Epithelial cell of prostate (primary cell): ENCODE results near the gene ZNF302.
"Not testable (repeated sequence)": the region's sequence is repeated elsewhere in the genome, so short reads cannot be mapped to it uniquely, and the experiment has no call there.

ENCODE experiments used
- DNase-seq: peaks from one replicate; pipeline ENCODE4 v3.0.0-alpha.2; 2011; ENCODE audit warnings: low read depth, low spot score
- H3K27ac ChIP-seq: fragments of 450-650 bp; 2 replicates; pipeline ENCODE4 v1.5.1; 2017; ENCODE audit warnings: mild to moderate bottlenecking

The ZNF302 gene

DNA sequence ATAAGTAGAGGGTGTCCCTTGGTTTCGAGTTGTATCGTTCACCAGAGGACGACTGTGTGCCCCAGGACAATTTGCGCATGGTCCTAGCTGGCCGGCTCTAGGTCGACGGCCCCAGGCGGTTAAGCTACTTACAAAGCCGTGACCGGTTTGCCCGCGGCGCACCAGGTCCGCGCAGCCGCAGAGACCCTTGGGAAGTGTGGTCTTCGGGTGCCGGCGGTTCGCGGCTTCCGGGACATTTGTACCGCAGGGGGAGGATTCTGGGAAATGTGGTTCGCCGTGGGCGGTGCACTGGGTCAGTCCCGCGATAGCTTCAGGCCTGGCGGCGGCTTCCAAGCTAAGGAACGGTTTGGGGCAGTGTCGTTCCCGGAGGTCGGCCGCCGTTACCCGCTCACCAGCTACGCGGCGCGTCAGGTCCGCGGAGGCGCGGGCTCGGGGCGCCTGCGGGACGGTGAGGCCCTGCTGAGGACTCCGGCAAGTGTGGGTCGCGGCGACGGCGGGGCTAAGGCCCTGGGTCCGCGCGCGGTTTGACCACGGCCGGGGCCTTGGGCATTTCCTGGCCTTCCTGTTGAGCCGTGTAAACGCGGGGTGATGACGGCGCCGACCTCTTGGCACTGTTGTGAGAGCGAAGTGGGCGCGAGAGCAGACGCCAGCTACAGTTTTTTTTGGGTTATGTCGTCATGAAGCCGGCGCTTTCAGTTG, at the start of gene ZNF302:
Gene ZNF302 (plus strand): TSS at position 293 of the 699 bp plus-strand sequence. CDS start 1,127 bp downstream, outside the sequence.
- peak within 1 kb of the TSS; percentile 86 for H3K27ac ChIP-seq
- peak; percentile 81 for DNase-seq

DNA sequence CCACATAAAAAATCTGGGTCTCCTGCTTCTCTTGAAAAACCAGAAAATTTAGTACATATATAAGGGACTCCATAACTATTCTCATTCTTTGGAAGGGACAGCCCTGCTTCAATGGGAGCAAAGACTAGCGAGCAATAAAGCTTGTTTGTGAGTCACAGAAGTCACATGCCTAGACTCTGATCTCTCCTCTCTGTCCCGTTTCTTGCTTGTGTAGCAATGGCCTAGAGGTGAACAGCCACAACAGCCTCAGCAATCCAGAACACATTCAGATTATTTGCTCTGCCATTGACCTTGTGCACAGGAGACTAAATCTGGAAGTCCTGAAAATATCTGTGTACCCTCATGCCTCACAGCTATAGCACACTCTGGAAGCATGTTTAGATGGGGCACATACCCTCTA, 43.7 kb upstream of the ZNF302 start:
- DNase-seq, result no peak
- H3K27ac ChIP-seq, result no peak overlapping the region

DNA sequence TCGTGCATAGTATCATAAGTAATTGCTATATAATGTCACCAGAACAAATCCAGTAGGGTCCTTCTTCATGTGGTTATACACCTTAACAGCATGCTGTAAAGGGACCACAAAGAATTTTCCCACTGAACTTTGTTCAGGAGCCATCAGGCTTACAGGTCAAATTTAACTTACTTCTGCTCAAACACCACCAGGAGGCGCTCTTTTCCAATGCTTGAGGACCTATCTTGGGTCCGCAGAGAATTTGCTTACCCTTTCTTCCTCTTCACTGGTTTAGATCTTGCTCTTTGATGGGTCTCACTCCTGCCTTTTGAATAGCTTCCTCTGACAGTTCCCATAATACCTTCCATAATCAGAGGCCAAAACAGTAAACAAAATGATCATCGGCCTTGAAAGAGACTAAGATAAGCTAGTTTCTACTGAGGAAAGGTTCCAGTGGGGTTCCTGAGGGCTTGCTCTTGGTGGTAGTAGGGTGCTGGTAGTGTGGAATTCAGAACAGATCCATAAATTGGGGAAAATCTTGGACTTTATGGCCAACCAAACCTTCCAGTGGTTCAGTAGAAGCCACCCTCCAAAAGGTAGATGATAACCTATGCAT, 37.9 kb upstream of the ZNF302 start:
- DNase-seq, result peak; percentile 8
- no peak overlapping the region for H3K27ac ChIP-seq

DNA sequence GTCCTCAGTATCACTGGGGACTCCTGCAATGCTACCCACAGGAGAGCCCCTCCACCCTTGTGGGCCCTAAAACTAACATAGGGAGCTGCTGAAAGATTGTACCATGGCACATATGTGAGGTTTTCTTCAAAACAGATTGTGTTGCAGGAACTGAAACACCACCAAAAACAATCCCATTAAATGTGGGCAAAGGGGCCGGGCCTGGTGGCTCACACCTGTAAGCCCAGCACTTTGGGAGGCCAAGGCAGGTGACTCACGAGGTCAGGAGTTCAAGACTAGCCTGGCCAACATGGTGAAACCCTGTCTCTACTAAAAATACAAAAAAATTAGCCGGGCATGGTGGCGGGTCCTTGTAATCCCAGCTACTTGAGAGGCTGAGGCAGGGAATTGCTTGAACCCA, 35.2 kb upstream of the ZNF302 start:
- H3K27ac ChIP-seq, result no peak overlapping the region
- no peak for DNase-seq

DNA sequence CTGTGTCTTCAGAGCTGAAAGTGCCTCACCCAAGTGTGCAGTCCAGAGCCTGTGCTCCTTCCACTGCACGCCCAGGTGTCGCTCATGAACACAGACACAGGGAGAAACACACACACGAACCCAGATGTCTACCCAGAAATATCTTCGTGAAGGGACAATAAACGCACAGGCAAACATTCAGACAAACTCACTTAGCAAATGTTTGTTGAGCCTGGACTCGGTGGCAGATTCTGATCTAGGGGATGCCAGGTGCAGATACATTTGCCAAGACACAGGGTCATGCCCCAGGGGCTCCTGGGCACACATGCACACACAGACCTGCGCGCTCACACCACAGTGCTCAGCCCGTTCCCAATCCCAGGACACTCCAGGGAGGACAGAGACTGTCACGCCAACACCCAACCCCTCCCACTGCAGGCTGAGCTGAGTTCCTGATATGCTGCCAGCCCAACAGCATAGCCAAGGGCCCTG, 32.5 kb upstream of the ZNF302 start:
- no peak overlapping the region for H3K27ac ChIP-seq

DNA sequence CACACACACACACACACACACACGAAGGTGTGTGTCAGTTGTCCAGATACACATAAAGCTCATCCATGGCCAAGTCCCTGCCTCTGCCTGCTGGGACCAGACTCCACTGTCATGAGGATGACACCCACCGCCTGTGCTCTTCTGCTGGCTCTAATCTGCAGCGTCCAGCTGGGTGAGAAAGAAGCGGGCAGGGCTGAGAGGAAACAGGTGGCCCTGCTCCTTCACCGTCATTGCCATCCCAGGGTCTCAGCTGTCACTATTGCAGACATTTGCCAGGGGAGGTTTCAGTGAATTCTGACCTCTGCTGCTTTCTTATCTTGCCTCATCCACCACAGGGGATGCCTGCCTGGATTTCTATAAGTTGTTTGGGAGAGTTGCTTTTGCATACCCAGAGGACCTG, 31.9 kb upstream of the ZNF302 start:
- no peak overlapping the region for H3K27ac ChIP-seq
- no peak for DNase-seq

More for the DNA sequence above, 32.5 kb upstream of the ZNF302 start:
- no peak for DNase-seq

DNA sequence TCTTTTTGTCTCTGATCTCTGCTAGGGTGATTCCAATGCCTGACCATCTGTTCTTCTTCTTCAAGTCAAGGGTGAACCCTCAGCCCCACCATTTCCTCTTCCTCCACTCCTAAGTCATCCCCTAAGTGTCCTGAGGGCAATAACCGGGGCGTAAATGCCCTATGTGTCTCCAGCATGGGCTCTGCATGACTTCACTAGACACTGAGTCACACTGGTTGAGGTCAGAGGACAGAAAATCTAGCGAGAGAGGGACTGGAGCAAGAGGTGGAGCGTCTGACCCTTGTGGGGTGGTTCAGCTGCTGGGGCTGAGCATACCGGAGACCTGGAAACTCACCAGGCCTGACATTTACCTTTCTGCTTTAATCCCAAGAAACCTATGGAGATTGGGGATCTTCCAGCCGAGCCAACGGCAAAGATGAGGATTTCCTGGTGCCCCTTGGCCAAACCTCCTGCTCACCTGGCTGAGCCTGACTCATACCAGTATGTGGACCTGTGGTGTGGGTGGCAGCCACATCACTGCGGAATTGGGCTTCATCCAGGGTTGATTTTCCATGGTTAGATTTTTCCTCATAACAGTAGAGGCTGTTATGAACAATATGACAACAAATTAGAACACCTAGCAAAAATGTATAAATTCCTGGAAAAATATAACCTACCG, 27.5 kb upstream of the ZNF302 start:
- no peak overlapping the region for H3K27ac ChIP-seq
- DNase-seq, result no peak

DNA sequence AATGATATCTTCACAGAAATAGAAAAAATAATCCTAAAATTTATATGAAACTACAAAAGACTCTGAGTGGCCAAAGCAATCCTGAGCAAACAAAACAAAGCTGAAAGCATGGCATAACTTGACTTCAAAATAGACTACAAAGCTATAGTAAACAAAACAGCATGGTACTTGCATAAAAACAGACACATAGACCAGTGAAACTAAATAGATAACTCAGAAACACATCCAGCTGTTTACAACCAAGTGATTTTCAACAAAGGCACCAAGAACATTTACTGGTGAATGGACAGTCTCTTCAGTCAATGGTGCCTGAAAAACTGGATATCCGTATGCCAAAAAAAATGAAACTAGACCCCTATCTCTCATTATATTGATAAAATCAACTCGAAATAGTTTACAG, 25.7 kb upstream of the ZNF302 start:
- DNase-seq, result no peak
- H3K27ac ChIP-seq, result no peak overlapping the region

DNA sequence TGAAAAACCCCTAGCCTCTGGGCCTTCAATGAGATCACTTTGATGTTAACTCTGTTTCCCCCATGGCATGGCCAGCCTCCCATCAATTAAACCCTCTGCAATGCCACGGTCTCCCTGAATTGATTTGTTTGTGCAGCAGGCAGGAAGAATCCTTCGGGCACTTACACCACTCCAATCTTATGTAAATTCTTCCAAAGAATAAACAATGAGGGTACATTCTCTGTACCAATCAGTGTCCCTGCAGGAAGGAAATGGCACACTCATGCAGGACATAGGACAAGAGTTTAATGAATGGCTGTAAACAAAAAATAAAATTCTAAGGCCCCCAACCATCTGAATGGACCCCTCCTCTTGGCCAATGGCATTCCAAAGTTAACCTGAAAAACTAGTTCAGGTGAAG, 22.7 kb upstream of the ZNF302 start:
- H3K27ac ChIP-seq, result no peak overlapping the region

DNA sequence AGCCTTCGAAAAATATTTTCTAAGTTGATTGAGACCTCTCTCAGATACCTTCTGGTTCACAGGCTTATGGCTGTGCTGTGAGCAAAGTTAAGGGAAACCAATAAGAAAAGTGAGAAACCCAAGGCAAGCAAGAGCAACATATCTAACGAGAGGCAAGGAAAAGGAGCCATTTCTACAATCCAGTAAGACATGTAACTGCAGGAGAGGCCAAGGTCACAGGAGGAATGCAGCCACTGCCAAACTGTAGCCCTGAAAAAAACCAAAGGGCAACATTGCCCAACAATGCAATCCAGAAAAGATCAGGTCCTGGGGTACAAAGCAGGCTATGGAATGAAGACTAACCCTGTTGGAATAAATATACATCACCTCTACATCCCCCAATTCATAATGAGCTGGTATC, 21.8 kb upstream of the ZNF302 start:
- H3K27ac ChIP-seq, result no peak overlapping the region
- DNase-seq, result no peak

More for the DNA sequence above, 22.7 kb upstream of the ZNF302 start:
- no peak for DNase-seq

DNA sequence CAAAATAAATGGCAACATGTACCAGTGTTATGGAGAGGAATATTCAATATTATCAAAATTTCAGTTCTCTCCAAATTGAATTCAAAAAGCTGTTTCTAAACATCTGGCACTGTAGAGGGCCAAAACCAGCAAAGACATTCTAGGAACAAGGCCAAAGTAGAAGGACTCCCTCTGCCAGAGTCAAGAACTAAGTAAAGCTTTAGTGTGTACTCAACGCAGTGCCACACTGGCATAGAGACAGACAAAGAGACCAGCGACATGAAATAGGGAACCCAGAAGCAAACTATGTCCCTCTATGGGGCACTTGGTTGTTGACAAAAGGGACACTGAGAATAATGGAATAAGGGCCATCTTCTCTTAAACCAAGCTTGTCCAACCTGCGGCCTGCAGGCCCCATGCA, 16.1 kb upstream of the ZNF302 start:
- DNase-seq, result no peak
- no peak overlapping the region for H3K27ac ChIP-seq

DNA sequence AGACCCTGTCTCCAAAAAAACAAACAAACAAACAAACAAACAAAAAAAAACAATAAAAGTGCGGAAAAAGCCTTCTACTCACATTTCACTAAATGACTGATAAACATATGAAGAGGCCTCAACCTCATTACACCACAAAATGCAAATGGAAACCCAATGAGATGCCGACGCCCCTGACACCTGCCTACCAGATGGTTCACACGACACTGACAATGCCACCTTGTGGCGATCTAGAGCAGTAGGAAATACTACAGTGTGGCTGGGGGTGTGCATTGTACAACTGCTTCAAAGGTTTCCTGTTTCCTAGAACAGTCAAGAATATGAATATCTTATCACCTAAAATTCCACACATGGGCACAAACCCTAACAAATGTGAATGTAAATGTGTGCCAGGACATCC, 14.6 kb upstream of the ZNF302 start:
- no peak overlapping the region for H3K27ac ChIP-seq
- no peak for DNase-seq

DNA sequence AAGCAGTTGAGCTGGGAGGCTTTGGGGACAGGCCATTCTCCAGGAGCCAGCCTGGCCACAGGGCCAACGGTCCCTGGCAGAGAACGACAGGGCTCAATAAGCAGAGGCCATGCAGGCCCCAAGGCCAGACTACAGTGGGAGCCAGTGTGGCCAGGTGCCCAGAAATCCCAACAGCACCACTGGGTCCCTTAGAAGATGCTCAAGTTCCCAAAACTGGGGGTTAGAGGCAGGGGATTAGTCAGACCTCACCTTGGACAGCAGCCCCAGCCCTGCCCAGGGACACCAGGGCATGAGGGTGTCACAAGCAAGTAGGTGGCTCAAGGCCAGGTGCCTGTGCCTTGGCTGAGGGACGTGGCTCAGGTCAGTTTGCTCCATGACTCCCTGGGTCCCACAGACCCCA, 13.3 kb upstream of the ZNF302 start:
- DNase-seq, result no peak

DNA sequence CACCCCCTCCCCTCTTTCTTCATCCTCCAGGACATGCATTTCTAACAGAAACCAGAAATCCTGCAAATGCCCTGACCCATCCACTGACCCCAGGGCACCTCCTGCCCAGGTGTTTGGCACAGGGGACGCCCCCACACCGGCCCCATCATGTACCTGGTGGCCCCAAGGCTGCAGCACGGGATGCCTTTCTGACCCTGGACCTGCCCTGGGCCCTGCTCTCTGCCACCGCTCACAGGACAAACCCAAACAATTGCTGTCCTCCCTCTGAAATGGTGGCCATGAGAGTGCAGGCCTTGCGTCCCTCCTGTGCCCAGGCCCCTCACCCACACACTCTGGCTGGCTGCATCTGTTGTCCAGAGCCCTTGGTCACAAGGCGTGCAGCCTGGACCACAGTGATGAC, 12.6 kb upstream of the ZNF302 start:
- no peak overlapping the region for H3K27ac ChIP-seq

More for the DNA sequence above, 13.3 kb upstream of the ZNF302 start:
- no peak overlapping the region for H3K27ac ChIP-seq

DNA sequence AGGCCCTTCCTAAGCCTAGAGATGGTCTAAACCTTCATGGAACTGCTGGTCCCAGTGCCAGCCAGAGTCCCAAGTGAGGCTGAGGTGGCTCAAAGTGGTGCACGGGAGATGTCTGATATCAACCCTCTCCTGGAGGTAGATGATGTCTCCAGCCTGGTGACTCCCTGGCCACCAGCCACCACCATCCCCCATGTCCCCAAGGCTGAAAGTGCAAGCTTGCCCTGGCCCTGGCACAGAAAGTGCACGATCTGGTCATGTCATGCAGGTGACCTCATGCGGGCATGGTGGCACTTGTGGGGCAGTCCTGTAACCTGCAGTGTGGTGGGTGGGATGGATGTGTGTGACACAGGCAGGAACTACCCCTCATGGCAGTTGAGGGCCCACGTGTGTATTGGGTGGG, 12.2 kb upstream of the ZNF302 start:
- not testable (repeated sequence) for DNase-seq, H3K27ac ChIP-seq

More for the DNA sequence above, 12.6 kb upstream of the ZNF302 start:
- no peak for DNase-seq

DNA sequence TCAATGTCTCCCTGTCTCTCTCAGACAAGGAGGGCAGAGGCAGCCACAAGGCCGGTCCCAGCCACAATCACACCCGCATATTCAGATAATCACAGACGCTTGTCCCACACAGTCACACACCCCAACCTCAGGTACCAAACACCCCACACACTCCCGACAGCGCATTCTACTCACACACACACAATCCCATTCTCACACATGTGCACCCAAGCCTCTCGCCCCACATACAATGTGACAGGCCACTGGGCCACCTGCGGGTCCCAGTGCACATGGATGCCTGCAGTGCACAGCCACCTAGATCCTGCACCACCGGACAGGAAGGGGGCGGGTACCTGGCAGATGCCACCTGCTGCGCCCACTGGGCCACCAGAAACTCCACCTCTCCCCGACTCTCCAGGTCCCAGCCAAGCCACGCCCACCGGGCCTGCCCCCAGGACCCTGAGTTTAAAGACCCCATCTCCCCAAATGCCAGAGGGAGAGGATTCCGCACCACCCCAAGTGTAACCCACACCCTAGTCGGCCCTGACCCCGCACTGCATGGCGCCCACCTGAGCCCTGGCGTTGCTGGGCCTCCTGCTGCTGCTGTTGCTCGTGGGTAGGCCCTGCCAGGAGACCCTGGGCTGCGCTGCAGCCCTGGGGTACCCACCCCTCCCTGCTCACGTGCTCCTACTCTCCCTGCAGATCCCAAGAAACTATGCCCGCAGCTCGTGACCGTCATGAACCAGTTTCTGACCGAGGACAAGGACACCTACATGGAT, 11.1 kb upstream of the ZNF302 start:
- no peak overlapping the region for H3K27ac ChIP-seq
- no peak for DNase-seq

DNA sequence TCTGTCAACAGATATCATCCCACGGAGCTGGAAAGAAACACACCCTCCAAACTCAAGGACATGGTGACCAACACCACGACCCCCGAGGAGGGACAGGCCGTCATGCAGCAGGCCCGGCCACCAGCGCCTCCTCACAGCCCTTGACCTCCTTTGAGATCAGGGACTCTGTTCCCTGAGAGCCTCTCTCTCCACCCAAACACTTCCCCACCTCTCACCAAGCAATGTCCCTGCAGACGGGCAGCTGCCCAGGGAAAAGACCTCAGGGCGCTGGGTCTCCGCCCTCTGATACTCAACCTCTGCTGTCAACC, 10.6 kb upstream of the ZNF302 start:
- H3K27ac ChIP-seq, result no peak overlapping the region
- DNase-seq, result no peak

DNA sequence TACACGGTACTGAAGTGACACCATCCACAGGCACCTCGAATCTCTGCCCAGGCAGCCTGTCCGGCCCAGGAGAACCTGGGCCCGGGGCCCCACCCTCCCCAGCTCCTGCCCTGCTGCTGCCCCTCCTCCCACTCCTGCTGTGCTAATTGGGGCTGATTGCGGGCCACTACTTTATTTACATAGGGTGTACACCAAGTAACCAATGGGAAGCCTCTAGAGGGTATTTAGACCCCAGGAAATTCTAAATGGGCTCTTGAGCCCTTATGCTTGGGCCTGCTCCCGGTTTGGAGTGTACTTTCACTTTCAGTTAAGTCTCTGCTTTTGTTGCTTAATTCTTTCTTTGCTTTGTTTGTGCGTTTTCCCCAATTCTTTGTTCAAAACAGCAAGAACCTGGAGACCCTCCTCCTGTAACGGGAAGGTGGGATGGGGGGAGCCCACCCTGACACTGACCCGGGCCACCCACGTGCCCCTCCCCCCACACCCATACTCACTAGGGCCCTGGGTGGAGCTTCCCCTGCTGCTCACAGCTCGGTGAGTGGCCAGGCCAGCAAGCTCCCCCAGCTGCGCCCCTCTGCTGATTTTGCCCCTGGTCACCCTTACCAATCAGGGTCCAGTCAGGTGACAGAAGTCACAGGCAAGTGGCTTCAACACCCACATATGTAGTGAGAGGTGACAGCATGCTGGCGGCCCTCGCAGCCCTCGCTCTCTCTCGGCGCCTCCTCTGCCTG, 10.0 kb upstream of the ZNF302 start:
- DNase-seq, result no peak
- H3K27ac ChIP-seq, result no peak overlapping the region

DNA sequence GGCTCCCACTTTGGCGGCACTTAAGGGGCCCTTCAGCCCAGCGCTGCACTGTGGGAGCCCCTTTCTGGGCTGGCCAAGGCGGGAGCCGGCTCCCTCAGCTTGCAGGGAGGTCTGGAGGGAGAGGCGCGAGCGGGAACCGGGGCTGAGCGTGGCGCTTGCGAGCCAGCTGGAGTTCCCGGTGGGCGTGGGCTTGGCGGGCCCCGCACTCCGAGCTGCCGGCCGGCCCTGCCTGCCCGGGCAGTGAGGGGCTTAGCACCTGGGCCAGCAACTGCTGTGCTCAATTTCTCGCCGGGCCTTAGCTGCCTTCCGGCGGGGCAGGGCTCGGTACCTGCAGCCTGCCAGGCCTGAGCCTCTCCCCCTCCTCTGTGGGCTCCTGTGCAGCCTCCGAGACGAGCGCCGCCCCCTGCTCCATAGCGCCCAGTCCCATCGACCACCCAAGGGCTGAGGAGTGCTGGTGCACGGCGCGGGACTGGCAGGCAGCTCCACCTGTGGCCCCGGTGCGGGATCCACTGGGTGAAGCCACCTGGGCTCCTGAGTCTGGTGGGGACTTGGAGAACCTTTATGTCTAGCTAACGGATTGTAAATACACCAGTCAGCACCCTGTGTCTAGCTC, 9.3 kb upstream of the ZNF302 start:
- H3K27ac ChIP-seq, DNase-seq: not testable (repeated sequence)

DNA sequence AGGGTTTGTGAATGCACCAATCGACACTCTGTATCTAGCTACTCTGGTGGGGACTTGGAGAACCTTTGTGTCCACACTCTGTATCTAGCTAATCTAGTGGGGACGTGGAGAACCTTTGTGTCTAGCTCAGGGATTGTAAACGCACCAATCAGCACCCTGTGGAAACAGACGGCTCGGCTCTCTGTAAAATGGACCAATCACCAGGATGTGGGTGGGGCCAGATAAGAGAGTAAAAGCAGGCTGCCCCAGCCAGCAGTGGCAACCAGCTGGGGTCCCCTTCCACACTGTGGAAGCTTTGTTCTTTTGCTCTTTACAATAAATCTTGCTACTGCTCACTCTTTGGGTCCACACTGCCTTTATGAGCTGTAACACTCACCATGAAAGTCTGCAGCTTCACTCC, 8.8 kb upstream of the ZNF302 start:
- DNase-seq, H3K27ac ChIP-seq: not testable (repeated sequence)
